ENCODE measurements around the gene NXF2. TPM values are rescaled to one million over a fixed set of nuclear protein-coding genes. Genes with fewer than 3 reads are reported as not detected.

The NXF2 gene
- total and polyA plus RNA-seq, 5 experiments from 2014 or later, result not detected

Other genes with a start within 250 kb of the NXF2 start
- gene TCEAL2, start 121.5 kb upstream of the NXF2 start, total RNA-seq, result 1 to 10 TPM; 1.6 TPM
- gene TCEAL2, start 121.5 kb upstream of the NXF2 start, polyA plus RNA-seq, result 1 to 10 TPM in 2 of 3 donors, under 1 TPM in 1; 0.95 to 1.8 (median 1.4) TPM
- gene TCEAL6, start 104.7 kb upstream of the NXF2 start, total RNA-seq, result not detected
- not detected for gene TCEAL6, start 104.7 kb upstream of the NXF2 start, polyA plus RNA-seq
- gene BEX5, start 91.2 kb upstream of the NXF2 start, total RNA-seq, result 1 to 10 TPM; 4.9 to 9.2 TPM
- 10 to 100 TPM in 1 of 3 donors, 1 to 10 TPM in 2; 9.6 to 11.1 (median 9.9) TPM for gene BEX5, start 91.2 kb upstream of the NXF2 start, polyA plus RNA-seq
- gene TCP11X1, start 31.9 kb upstream of the NXF2 start, total RNA-seq, result not detected
- not detected for gene TCP11X1, start 31.9 kb upstream of the NXF2 start, polyA plus RNA-seq
- gene NXF2B, start 192.8 kb downstream of the NXF2 start, total RNA-seq, result not detected
- not detected for gene NXF2B, start 192.8 kb downstream of the NXF2 start, polyA plus RNA-seq
- not detected for gene TCP11X2, start 224.6 kb downstream of the NXF2 start, total RNA-seq
- gene TCP11X2, start 224.6 kb downstream of the NXF2 start, polyA plus RNA-seq, result not detected

All from naive thymus-derived CD8-positive, alpha-beta T cell (primary cell).